CD4-positive, alpha-beta T cell treated with Interleukin-6 for 4 hours (primary cell): ENCODE measurements around the gene ACBD4.
A peak's percentile ranks its signal among the peaks of the same experiment; 100 is the strongest.

Experiments
- DNase-seq: peaks from one replicate; pipeline ENCODE4 v3.0.0-alpha.2; 2020; ENCODE audit warnings: mixed read lengths

The ACBD4 gene

DNA sequence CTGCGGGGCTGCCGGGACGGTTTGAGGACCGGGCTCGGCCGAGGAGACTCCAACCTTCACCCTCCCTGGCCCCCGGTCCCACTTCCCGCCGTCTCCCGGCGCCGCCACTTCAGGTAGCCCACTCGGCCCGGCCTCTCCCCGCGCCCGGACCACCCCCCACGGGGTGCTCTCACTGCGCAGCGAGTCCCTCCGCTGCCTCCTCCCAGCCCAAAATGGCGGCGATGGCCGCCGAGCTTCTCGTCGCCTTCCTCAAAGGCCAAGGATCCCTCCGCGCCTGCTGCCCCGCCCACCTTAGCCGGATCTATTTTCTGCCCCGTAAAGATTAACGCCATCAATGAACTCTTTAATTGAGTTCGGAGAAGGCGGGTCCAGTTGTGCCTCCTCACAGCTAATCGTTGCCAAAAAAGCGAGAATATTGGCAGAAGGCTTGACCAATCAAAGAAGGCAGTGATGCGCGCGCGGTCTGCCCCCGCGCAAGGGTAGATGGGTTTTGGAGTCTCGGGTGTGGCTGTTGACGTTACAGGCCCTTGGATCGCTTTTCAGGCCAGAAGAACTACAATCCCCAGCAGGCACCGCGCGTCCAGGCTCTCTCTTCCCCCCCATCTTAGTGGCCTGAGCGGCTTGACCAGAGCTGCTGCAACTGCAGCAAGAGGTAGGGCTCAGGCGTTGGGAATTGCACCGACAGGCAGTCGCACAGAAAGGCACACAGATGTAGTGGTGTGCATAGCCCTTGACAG is 26.0 kb downstream of the ACBD4 start, which contains the start of gene HEXIM2:
HEXIM2 (plus strand) TSS at position 588 of the 737 bp plus-strand sequence. CDS start 919 bp downstream, outside the sequence.
- peak; percentile 97 for DNase-seq

DNA sequence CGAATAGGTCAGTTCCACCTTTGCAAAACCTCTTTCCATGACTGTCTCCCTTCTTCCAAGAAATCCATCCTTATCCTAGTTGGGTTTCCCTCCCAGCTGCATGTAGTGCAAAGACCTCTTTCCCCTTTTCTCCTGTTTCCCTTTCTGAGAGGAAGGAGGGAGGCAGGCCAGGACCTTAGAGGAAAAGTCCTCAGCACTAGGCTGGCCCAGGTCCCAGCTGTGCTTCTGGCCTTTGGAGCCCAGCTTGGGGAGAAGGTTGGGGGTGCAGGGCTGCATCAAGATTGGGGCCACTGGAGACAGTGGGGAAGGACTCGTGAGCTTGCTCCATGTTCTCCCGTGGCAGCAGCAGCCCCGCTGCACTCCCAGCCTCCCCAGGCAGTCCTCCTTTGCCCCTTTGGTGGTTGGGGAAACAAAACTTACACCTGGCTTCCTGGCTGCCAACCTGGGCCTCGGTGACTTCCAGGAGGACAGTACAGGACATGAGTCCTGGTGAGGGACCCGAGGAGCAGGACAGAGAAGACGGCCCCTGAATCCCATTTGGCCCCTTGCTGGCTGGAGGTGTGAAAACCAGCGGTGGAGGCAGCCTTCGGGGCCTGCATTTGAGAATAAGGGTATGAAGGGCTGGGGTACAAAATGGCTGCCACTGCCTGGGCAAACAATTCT is 26.7 kb downstream of the ACBD4 start:
- no peak for DNase-seq

DNA sequence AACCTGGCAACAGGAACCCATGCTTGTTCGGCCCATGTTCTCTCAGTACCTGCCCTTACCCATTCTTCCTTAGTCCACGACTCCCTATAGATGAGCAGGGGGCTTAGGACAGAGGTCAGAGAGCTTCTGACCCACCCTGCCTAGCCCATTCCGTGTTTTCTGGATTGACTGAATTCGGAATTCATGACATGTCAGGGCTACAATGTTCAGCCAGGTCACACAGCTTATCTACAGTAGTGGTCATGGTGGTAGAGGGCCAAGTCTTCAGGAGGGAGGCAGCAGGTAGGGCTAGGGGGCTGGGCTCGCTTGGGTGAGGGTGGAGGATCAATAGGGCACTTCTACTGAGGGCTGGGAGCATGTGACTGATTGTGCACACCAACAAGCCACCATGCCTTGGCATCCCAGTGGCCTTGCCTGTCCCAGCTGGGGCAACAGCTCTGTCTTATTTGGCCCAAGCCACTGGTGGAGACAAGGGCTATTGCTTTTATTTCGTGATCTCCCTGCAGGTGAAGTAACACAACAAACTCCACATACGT is 29.3 kb downstream of the ACBD4 start:
- no peak for DNase-seq

DNA sequence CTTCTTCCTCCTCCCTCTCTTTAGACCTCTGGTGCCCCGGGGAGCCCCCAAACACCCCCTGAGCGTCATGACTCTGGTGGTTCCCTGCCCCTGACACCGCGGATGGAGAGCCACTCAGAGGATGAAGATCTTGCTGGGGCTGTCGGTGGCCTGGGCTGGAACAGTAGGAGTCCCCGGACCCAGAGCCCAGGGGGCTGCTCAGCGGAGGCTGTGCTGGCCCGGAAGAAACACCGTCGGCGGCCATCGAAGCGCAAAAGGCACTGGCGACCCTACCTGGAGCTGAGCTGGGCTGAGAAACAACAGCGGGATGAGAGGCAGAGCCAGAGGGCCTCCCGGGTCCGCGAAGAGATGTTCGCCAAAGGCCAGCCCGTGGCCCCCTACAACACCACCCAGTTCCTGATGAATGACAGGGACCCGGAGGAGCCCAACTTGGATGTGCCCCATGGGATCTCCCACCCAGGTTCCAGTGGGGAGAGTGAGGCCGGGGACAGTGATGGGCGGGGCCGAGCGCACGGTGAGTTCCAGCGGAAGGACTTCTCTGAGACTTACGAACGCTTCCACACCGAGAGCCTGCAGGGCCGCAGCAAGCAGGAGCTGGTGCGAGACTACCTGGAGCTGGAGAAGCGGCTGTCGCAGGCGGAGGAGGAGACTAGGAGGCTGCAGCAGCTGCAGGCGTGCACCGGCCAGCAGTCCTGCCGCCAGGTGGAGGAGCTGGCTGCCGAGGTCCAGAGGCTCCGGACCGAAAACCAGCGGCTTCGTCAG is 33.7 kb downstream of the ACBD4 start:
- no peak for DNase-seq

DNA sequence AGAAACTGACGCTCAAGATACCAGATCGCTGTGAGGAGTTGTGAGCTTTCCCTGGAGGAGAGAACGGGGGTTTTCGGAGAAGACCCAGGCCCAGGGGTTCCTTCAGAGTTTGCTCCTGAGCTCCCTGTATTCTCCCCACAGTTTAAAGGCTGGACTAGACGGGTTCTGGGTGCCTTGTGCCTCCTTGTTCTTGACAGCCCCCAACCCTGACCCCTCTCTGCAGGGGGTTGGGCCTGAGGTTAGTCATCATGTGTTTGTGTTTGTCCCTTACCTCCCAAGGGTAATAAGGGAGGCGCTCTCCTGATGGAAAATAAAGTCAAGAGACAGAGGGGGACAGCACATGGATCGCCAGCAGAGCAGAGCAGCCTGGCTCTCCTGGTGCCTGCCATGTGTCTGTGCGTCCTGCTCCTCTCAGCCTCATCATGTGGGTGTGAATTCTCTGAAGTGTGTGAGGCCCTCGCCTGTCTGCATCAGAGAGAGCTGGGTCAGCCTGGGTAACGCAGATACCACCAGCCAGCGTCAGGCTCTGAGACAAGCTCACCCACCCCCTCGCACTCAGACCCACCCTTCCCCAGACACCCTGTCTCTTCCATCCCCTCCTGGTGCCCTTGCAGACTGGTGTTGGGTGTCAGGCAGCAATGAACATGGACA is 34.9 kb downstream of the ACBD4 start:
- no peak for DNase-seq

DNA sequence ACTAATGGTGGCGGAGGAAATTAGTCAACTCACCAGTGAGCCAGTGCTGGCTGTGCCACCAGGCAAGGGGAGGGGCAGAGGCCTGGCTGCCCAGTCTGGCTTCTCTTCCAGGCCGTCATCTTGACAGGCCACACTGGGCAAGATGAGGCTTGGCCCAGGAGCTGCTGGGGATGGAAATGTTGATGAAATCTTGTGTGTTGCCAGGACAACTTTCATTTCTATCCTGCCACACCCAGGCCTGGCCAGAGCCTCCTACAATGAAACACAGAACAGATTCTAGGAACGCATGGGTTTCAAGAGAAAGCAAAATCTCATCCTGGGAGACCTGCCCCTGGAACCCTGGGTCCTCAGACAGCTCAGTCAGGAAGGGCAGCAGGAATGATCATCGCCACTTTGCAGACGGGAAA is 35.4 kb downstream of the ACBD4 start:
- no peak for DNase-seq

DNA sequence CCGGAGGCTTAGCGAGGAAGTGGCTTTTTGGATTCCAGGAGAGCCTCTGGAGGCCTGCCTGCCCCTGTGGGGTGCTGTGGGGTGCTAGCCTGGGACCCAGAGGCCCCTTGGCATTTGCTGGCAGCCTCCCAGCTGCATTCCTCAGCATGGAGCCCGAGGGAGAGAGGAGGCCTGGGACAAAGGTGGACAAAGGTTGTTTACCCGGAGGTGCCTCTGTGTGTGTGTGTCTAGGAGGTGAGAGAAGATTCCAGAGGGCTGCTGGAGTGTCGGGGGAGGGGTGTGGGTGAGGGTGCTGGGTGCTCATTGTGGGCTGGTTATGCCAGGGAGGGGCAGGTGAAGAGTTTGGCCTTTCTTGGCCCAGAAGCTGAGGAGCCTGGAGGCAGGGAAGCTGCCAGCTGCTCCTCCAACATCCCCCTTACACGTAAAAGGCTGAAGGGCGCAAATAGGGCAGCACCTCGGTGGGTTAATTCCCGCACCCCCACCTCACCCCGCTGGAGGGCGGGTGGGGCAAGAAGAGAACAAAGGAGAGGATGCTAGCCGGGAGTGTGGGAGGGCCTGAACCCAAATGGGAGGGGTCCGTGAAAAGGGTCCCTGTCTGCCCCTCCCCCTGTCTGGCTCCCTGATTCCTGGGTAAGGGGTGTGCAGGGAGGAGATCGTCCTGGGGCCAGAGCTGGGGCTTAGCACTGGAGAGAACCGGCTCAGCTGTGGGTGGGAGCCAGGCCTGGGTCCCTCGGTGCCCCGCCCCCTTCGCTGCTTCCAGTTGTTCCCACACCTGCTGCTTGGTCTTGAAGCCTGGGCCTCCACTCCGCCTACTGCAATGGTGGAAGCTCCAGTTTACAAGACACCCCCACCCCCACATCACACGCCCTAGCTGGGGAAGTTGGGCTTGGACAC is 36.1 kb downstream of the ACBD4 start:
- DNase-seq: no peak

DNA sequence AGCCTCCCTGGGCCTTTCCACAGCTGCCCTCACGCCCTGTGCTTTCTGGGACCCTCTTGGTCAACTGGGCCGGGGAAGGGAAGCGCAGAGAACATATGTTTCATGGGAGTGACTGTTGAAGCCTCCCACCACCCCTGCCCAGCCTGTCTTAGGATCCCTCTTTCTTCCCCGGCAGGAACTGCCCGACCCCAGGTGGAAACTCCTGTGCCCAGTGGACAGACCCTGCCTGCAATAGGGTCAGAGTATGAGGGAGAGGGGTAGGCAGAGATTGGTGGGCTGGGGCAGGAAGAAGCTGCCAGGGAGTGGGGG is 36.7 kb downstream of the ACBD4 start:
- DNase-seq: no peak

DNA sequence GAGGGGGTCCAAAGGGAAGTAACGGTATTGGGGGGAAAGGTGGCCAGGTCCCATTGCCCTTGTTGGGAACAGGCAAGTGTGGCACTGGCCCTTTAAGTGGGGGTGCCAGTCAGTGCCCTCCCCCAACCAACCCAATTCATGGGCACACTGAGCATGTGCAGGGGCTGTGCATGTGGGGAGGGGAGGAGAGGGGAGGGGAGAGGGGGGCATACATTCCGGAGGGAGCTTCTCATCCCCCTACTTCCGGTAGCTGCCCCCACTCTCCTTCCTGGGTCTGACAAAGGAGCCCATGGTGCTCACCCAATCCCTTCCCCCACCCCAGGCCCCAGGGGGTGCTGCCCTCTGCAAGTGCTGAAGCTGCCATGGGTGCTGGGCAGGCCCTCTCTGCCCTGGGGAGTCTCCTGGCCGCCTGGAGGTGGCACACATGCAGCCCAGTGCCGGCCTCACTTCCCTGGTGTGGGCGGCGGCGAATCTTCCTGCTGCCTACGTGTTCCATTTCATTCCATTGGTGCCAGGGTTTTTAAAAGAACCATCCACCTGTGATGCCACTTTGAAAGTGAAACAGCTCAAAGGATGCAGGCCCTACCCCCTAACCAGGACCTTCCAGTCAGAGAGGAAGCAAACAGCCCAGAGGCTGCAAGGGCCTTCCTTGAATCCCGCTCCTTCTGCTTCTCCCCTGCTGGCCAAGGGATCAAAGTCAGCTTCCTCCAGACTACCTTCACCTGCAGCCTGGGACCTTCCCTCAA is 37.2 kb downstream of the ACBD4 start:
- DNase-seq: peak; percentile 80

DNA sequence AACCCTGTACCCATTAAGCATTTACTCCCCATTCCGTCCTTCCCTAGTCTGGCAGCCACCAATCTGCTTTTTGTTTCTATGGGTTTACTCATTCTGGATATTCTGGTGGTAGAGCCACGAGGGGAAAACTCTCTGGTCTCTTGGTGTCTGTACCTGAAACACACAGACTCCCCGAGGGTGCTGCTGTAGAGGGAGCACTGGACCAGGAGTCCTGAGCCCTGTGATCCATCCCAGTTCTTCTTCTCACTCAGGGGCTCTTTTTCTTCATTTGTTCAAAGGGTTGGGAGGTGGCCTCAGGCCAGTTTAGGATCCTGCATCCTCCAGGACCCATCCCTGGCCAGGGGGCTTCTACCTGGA is 40.2 kb downstream of the ACBD4 start:
- no peak for DNase-seq

DNA sequence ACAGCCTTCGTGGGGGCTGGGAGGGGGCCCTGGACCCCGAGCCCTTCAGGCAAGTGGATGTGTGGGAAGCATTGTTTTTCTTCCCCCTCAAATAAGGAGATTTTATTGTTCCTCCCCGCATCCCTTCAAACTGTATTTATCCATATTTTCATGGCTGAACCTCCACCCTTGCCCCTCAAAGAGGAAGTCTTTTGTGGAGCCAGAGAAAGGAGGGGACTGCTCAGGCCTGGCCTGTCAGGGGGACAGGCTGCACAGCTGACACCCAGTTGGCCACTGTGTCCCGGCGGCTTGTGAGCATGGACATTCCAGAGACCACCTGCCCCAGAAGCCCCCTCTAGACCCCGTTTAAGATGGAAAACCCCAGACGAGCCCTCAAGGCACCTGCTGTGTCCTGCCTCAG is 42.1 kb downstream of the ACBD4 start:
- DNase-seq: no peak

DNA sequence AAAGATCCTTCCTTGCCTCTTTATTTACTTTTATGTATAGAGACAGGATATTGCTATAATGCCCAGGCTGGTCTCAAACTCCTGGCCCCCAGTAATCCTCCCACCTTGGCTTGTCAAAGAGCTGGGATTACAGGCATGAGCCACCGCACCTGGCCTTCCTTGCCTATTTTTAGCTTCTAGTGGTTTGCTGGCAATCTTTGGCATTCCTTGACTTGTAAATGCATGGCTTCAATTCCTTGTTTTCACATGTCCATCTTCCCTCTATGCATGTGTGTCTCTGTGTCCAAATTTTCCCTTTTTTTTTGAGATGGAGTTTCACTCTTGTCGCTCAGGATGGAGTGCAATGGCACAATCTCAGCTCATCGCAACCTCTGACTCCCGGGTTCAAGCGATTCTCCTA is 48.7 kb downstream of the ACBD4 start:
- no peak for DNase-seq

DNA sequence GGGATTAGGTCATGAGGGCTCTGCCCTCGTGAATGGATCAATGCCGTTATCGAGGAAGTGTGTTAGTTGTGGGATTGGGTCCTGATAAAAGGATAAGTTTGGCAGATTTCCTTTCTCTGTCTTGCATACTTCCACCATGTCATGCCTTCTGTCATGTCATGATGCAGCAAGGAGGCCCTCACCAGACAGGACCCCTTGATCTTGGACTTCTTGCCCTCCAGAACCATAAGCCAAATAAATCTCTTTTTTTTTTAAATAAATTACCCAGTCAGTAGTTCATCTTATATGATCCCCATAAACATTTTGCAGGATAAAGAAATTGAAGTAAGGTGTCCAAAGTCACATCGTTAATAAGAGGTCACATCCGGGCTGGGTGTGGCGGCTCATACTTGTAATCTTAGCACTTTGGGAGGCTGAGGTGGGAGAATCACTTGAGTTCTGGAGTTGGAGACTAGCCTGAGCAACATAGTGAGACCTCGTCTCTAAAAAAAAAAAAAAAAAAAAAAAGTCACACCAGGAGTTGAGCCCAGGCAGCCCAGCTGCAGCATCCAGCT is 51.4 kb downstream of the ACBD4 start:
- no peak for DNase-seq

DNA sequence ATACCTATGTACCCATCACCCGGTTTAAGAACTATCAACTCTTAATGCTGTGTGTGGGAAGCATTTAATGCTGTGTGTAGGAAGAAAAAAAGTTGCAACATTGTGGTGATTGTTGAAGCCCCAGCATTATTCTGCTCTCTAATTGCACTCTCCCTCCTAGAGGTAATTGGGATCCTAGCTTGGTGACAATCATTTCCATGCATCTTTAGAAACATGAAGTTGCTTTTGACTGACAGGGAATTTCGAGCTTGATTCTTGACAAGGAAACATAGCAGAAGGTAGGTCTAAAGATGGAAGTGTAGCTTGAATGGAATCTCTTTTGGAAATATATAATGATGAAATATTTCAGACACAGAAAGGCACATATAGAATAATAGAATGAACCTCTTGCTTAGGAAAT is 53.5 kb downstream of the ACBD4 start:
- no peak for DNase-seq

DNA sequence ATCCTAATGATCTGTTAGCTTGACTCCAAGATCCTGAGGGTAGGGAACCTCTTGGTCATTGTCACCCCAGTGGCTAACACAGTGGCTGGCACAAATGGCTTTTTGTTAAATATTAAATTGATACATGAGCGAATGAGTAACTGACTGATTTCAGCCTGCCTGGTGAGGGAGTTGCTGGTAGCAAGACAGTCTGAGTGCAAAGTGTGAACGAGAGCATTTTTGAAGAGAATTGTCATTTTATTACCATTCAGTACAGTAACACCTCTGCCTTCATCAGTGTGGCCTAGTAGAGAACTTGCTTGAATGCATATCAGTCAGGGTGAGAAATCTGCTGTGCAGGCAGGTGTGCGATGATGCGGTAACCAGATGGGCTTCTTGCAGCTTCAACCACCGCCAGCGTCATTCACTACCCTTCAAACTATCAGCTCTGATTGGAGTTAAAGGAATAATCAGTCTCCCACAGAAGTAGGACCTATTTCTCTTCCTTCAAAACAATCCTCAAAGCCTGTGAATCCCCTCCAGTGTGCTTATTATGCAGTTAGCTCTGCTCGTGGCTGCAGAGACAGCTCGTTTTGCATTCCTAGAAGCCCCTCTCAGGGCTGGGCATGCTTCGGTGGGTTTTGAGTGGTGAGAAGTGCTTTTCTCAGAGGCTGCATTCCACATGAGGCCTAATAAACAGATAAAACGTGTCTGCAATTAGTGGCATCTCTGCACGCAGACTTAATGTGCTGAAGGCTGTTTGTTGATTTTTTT is 55.2 kb downstream of the ACBD4 start:
- DNase-seq: no peak
